ENCODE results near the gene SUSD6.
"Not testable (repeated sequence)": the region's sequence is repeated elsewhere in the genome, so short reads cannot be mapped to it uniquely, and the experiment has no call there.

Gene SUSD6

GRCh38 chr14:69625299-69626131, 14.1 kb downstream of the SUSD6 start:
- DNase-seq, result peak; percentile 69

- no peak for DNase-seq
These were observed 14.7 kb downstream of the SUSD6 start for GRCh38 chr14:69626132-69626500.

- DNase-seq, result no peak
These were observed 18.1 kb downstream of the SUSD6 start for GRCh38 chr14:69629225-69630127.

GRCh38 chr14:69630360-69630759, 19.0 kb downstream of the SUSD6 start:
- DNase-seq, result no peak

GRCh38 chr14:69631509-69631908, 20.1 kb downstream of the SUSD6 start:
- DNase-seq, result no peak

GRCh38 chr14:69632164-69632563, 20.8 kb downstream of the SUSD6 start:
- no peak for DNase-seq

- no peak for DNase-seq
These were observed 21.3 kb downstream of the SUSD6 start for GRCh38 chr14:69632593-69633151.

- DNase-seq, result no peak
These were observed 21.8 kb downstream of the SUSD6 start for GRCh38 chr14:69633238-69633637.

GRCh38 chr14:69635981-69636639, 24.7 kb downstream of the SUSD6 start:
- DNase-seq, result no peak

GRCh38 chr14:69636718-69637480, 25.5 kb downstream of the SUSD6 start:
- DNase-seq, result no peak

- no peak for DNase-seq
These were observed 26.2 kb downstream of the SUSD6 start for GRCh38 chr14:69637503-69638031.

- DNase-seq, result no peak
These were observed 29.5 kb downstream of the SUSD6 start for GRCh38 chr14:69640931-69641330.

- DNase-seq, result not testable (repeated sequence)
These were observed 30.9 kb downstream of the SUSD6 start for GRCh38 chr14:69642212-69642793.

GRCh38 chr14:69643430-69644200, 32.2 kb downstream of the SUSD6 start:
- DNase-seq, result peak; percentile 57

- DNase-seq, result no peak
These were observed 33.4 kb downstream of the SUSD6 start for GRCh38 chr14:69644814-69645213.

GRCh38 chr14:69647213-69647612, 35.8 kb downstream of the SUSD6 start:
- DNase-seq, result no peak

GRCh38 chr14:69647642-69648041, 36.2 kb downstream of the SUSD6 start:
- not testable (repeated sequence) for DNase-seq

GRCh38 chr14:69648480-69649451, 37.4 kb downstream of the SUSD6 start:
- no peak for DNase-seq

- DNase-seq, result no peak
These were observed 39.6 kb downstream of the SUSD6 start for GRCh38 chr14:69650948-69651369.

All from activated T-cell treated with anti-CD3 and anti-CD28 coated beads, Interleukin-2, amount 50 U/mL, for 1 hour (primary cell).